Neural cell (in vitro differentiated cells): ENCODE measurements around the gene JCHAIN. TPM values are rescaled to one million over a fixed set of nuclear protein-coding genes. Genes with fewer than 3 reads are reported as not detected.

ENCODE experiments used
- H2AFZ ChIP-seq: fragments of 200-600, 300-800 bp; sonication (generic), shearing (Covaris generic); 2 replicates; pipeline ENCODE4 v1.6.0; 2014; ENCODE audit warnings: low read depth, mild to moderate bottlenecking, antibody characterized with exemption, low read length, moderate library complexity
- H3F3A ChIP-seq: fragments of 200-600 bp; shearing (Covaris generic); 2 replicates; pipeline ENCODE4 v1.6.1; 2016; ENCODE audit warnings: mild to moderate bottlenecking, moderate library complexity, mixed read lengths, antibody characterized with exemption, low read length; ENCODE audit not compliant: insufficient read depth, poor library complexity, severe bottlenecking
- H3K27ac ChIP-seq: fragments of 200-600, 300-800 bp; sonication (generic), shearing (Covaris generic); 2 replicates; pipeline ENCODE4 v1.5.1; 2014; ENCODE audit warnings: mild to moderate bottlenecking, low read length, moderate library complexity
- H3K27me3 ChIP-seq: fragments of 300-800, 200-600 bp; sonication (generic), shearing (Covaris generic); 2 replicates; pipeline ENCODE4 v1.6.0; 2014; ENCODE audit warnings: mild to moderate bottlenecking, low read depth, low read length, moderate library complexity; ENCODE audit not compliant: insufficient read depth
- H3K36me3 ChIP-seq: fragments of 300-800, 200-600 bp; sonication (generic), shearing (Covaris generic); 2 replicates; pipeline ENCODE4 v1.5.1; 2014; ENCODE audit warnings: mild to moderate bottlenecking, antibody characterized with exemption, low read length, moderate library complexity; ENCODE audit not compliant: insufficient read depth
- H3K4me2 ChIP-seq: fragments of 300-800, 200-600 bp; sonication (generic), shearing (Covaris generic); 2 replicates; pipeline ENCODE4 v1.6.0; 2014; ENCODE audit warnings: mild to moderate bottlenecking, low read length
- H3K4me3 ChIP-seq: fragments of 300-800, 200-600 bp; sonication (generic), shearing (Covaris generic); 2 replicates; pipeline ENCODE4 v1.5.1; 2014; ENCODE audit warnings: mild to moderate bottlenecking, low read length, moderate library complexity
- H3K79me2 ChIP-seq: fragments of 200-600 bp; shearing (Covaris generic); replicated peaks from 2 replicates; pipeline ENCODE4 v1.6.0; 2014; ENCODE audit warnings: mild to moderate bottlenecking, low read length, moderate library complexity; ENCODE audit not compliant: insufficient read depth
- H3K9ac ChIP-seq: fragments of 300-800, 200-600 bp; sonication (generic), shearing (Covaris generic); 2 replicates; pipeline ENCODE4 v1.6.1; 2016; ENCODE audit warnings: mild to moderate bottlenecking, low read length, mixed read lengths
- H3K9me2 ChIP-seq: fragments of 200-600 bp; shearing (Covaris generic); 2 replicates; pipeline ENCODE4 v1.6.1; 2016; ENCODE audit warnings: mild to moderate bottlenecking, low read length, mixed read lengths; ENCODE audit not compliant: insufficient read depth
- H3K9me3 ChIP-seq: fragments of 200-600, 300-800 bp; sonication (generic), shearing (Covaris generic); 2 replicates; pipeline ENCODE4 v1.6.1; 2016; ENCODE audit warnings: mild to moderate bottlenecking, mixed run types, low read length, moderate library complexity, mixed read lengths
- H4K20me1 ChIP-seq: fragments of 200-600 bp; shearing (Covaris generic); 2 replicates; pipeline ENCODE4 v1.6.1; 2016; ENCODE audit warnings: mild to moderate bottlenecking, mixed run types; ENCODE audit not compliant: insufficient read depth
- EP300 ChIP-seq: fragments of 450-650 bp; conservative IDR thresholded peaks from 2 replicates; pipeline ENCODE4 v1.6.1; 2014; ENCODE audit warnings: antibody characterized with exemption, mild to moderate bottlenecking, moderate library complexity; ENCODE audit not compliant: poor library complexity, severe bottlenecking
- EZH2 ChIP-seq: fragments of 200-600, 300-800 bp; shearing (Covaris generic), sonication (generic); IDR thresholded peaks from 2 replicates; pipeline ENCODE4 v1.6.1; 2014; ENCODE audit warnings: antibody characterized with exemption, low read length, borderline replicate concordance, mild to moderate bottlenecking; ENCODE audit not compliant: insufficient read depth, poor library complexity, severe bottlenecking
- MXI1 ChIP-seq: fragments of 450-650 bp; conservative IDR thresholded peaks from 2 replicates; pipeline ENCODE4 v1.6.1; 2014; ENCODE audit warnings: antibody characterized with exemption, mild to moderate bottlenecking; ENCODE audit not compliant: poor library complexity, severe bottlenecking
- POLR2AphosphoS5 ChIP-seq: IDR thresholded peaks from 2 replicates; pipeline ENCODE4 v1.6.1; 2012
- RAD21 ChIP-seq: fragments of 450-650 bp; conservative IDR thresholded peaks from 2 replicates; pipeline ENCODE4 v1.6.1; 2014; ENCODE audit warnings: antibody characterized with exemption, mild to moderate bottlenecking, moderate library complexity
- SMC3 ChIP-seq: fragments of 450-650 bp; conservative IDR thresholded peaks from 2 replicates; pipeline ENCODE4 v1.6.1; 2014; ENCODE audit warnings: antibody characterized with exemption, mild to moderate bottlenecking, moderate library complexity; ENCODE audit not compliant: poor library complexity
- TAF1 ChIP-seq: IDR thresholded peaks from 2 replicates; pipeline ENCODE4 v1.6.1; 2012; ENCODE audit warnings: low read depth
- polyA plus RNA-seq: library from polyadenylated mRNA; depleted of rRNA; stranded (reverse); fragments of >200 nt; gene quantifications from 2 replicates; pipeline ENCODE4 v1.2.3, GENCODE V29; 2014
- TF ChIP-seq, protein P1 (sequence below): IDR thresholded peaks from 2 replicates; pipeline ENCODE4 v1.6.1; 2012; ENCODE audit warnings: borderline replicate concordance
- TF ChIP-seq, protein P2 (sequence below): fragments of 450-650 bp; IDR thresholded peaks from 2 replicates; pipeline ENCODE4 v1.5.1; 2014; ENCODE audit warnings: antibody characterized with exemption, mild to moderate bottlenecking, moderate library complexity; ENCODE audit not compliant: poor library complexity, severe bottlenecking

JCHAIN gene
- polyA plus RNA-seq, 1 donor from 2014 or later: not detected

DNA sequence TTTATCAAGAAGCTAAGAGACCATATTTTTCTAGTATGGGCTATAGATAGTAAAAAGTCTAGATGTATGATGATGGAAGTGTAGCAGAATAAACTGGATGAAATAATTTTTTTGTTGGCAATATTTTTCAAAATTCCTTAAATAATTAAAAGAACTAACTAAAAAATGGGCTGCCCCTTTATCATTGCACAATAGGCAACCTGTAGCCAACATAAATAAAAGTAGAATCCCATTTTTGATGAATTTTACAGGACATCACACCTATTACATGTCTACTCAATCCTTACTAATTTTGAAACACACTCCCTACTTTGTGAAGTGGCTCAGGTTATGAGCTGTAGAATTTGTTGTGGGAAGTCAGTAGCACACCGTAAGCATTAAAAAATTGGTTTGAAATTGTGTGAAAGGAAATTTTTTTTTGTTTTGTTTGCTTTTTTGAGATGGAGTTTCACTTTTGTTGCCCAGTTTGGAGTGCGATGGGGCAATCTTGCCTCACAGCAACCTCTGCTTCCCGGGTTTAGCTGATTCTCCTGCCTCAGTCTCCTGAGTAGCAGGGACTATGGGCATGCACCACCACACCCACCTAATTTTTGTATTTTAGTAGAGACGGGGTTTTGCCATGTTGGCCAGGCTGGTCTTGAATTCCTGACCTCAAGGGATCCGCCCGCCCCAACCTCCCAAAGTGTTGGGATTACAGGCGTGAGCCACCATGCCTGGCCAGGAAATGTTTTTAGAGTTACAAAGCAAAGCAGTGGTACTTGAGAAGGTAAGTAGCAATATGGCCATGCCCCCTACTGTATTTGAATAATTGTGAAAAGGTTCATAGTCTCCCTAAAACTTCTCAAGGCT lies 46.5 kb upstream of the JCHAIN start:
- Histone ChIP-seq H3K4me3 (no peak overlapping the region), H3K27ac (no peak overlapping the region), H3K9ac (no peak overlapping the region), H2AFZ (no peak overlapping the region), H4K20me1 (no peaks in the 10 kb centered on the region), H3K9me3 (no peaks in the 10 kb centered on the region), H3K27me3 (no peaks in the 10 kb centered on the region), H3K79me2 (peaks cover 20% of the 10 kb centered on the region), H3K9me2 (no peaks in the 10 kb centered on the region), H3K4me2 (no peak overlapping the region), H3K36me3 (no peaks in the 10 kb centered on the region), H3F3A (no peaks in the 10 kb centered on the region)
- TF ChIP-seq POLR2AphosphoS5 (no peak), RAD21 (no peak), MXI1 (no peak), SMC3 (no peak), EP300 (no peak), TAF1 (no peak), EZH2 (no peak)
- TF ChIP-seq, protein P1, sequence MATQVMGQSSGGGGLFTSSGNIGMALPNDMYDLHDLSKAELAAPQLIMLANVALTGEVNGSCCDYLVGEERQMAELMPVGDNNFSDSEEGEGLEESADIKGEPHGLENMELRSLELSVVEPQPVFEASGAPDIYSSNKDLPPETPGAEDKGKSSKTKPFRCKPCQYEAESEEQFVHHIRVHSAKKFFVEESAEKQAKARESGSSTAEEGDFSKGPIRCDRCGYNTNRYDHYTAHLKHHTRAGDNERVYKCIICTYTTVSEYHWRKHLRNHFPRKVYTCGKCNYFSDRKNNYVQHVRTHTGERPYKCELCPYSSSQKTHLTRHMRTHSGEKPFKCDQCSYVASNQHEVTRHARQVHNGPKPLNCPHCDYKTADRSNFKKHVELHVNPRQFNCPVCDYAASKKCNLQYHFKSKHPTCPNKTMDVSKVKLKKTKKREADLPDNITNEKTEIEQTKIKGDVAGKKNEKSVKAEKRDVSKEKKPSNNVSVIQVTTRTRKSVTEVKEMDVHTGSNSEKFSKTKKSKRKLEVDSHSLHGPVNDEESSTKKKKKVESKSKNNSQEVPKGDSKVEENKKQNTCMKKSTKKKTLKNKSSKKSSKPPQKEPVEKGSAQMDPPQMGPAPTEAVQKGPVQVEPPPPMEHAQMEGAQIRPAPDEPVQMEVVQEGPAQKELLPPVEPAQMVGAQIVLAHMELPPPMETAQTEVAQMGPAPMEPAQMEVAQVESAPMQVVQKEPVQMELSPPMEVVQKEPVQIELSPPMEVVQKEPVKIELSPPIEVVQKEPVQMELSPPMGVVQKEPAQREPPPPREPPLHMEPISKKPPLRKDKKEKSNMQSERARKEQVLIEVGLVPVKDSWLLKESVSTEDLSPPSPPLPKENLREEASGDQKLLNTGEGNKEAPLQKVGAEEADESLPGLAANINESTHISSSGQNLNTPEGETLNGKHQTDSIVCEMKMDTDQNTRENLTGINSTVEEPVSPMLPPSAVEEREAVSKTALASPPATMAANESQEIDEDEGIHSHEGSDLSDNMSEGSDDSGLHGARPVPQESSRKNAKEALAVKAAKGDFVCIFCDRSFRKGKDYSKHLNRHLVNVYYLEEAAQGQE: no peak
- TF ChIP-seq, protein P2, sequence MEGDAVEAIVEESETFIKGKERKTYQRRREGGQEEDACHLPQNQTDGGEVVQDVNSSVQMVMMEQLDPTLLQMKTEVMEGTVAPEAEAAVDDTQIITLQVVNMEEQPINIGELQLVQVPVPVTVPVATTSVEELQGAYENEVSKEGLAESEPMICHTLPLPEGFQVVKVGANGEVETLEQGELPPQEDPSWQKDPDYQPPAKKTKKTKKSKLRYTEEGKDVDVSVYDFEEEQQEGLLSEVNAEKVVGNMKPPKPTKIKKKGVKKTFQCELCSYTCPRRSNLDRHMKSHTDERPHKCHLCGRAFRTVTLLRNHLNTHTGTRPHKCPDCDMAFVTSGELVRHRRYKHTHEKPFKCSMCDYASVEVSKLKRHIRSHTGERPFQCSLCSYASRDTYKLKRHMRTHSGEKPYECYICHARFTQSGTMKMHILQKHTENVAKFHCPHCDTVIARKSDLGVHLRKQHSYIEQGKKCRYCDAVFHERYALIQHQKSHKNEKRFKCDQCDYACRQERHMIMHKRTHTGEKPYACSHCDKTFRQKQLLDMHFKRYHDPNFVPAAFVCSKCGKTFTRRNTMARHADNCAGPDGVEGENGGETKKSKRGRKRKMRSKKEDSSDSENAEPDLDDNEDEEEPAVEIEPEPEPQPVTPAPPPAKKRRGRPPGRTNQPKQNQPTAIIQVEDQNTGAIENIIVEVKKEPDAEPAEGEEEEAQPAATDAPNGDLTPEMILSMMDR: no peak

DNA sequence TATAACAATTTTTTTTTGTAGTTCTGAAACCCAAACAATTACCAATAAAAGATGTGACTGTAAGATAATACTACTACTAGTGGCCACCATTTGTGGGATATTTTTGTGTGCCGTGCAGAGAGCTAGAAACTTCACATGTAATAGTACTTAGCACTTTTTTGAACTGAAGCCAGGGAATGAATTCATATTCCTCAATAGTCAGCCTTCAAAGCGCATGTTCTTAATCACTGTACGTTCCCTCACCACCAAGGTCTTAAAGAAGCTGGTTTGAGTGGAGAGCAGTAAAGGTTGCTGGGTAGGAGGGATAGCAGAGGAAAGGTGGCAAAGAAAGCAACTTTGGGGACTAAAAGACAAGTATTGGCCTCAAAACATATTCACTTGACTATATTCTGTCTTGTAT lies 45.8 kb upstream of the JCHAIN start:
- Histone ChIP-seq H3K27ac (no peak overlapping the region), H3F3A (no peaks in the 10 kb centered on the region), H4K20me1 (no peaks in the 10 kb centered on the region), H2AFZ (no peak overlapping the region), H3K79me2 (peaks cover 26% of the 10 kb centered on the region), H3K27me3 (no peaks in the 10 kb centered on the region), H3K36me3 (no peaks in the 10 kb centered on the region), H3K9me3 (no peaks in the 10 kb centered on the region), H3K9me2 (no peaks in the 10 kb centered on the region), H3K9ac (no peak overlapping the region), H3K4me3 (no peak overlapping the region), H3K4me2 (no peak overlapping the region)
- no peak for TF ChIP-seq MXI1
- TF ChIP-seq, protein P1: no peak
- no peak for TF ChIP-seq RAD21
- TF ChIP-seq POLR2AphosphoS5: no peak
- TF ChIP-seq TAF1: no peak
- TF ChIP-seq EZH2: no peak
- TF ChIP-seq, protein P2: no peak
